ENCODE data around the gene MAF.

The MAF gene

GRCh38 chr16:79610771-79611170 lies 10.2 kb upstream of the MAF start:
- no peak for DNase-seq

DNA sequence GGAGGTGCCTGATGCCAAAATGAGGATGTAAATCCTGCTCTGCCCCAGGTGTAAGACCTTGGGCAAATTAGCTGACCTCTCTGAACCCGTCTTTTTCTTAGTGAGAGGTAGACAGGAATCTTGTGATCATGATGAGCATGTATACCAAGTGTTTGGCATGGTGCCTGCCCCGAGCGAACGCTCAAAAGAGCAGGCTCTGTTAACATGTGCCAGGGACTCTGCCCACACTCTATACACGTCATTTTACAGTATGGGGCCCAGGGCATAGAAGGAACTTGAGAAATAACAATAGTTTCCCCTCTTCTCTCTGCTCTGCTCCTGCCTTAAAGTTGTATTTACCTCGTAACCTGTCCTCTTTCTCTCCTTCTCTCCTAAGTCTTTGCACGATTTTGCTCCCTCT lies 9.3 kb upstream of the MAF start:
- DNase-seq, result no peak

GRCh38 chr16:79608976-79609375 lies 8.4 kb upstream of the MAF start:
- no peak for DNase-seq

- DNase-seq, result no peak
Measured at GRCh38 chr16:79607587-79607986, 7.0 kb upstream of the MAF start.

GRCh38 chr16:79605999-79606398 lies 5.5 kb upstream of the MAF start:
- DNase-seq, result no peak

- DNase-seq, result no peak
Measured at GRCh38 chr16:79603055-79603454, 2.5 kb upstream of the MAF start.

DNA sequence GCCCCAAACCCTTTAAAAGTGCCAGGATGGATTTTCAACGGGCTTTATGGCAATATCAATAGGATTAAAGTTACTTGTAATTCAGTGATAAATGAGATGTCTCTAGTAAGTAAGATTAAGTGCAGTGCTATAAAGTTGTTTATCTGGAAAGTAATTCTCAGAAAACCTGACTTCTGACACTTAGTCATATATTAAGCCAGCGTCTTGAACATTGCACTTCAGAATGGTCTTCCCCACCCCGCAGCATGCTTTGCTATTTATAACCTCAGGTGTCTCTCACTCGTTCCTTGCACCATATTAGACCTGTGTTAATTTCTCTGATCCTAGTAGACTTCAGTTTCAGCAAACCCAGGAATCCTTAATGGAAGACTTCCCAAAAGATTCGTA lies 2.1 kb upstream of the MAF start:
- no peak for DNase-seq

DNA sequence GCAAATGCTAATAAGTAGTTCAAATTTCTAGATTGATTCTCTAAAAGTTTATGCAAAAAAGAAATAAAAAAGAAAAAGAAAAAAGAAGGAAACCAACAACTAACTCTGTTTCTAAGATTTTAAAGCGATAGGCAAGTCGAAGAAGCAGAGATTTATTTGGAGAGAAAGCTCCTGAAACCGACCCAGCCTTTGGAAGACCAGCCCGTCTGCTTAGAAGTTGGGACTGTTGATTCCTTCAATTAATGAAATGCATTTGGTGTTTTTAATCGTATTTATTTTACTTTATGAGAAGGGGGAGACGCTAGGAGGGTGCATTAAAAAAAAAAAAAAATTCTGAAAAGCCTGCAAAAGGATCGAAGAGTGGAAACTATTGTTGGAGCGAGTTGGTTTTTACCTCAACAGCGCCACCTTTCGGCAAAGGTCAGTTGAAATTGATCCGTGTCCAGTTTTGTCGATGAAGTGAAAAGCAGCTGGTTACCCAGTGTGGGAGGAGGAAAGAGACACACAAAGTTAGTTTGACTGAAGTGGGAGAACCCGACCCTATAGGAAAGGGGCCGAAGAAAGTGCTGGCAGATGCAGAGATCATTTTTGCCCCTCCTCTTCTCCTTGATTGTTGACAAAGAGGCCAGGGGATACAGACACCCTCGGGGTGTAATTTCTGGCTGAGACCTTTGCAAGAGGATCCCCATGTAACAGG lies 1.5 kb upstream of the MAF start:
- DNase-seq, result peak in 1 of 2 experiments; percentile 22

GRCh38 chr16:79601092-79601930 lies 774 bp upstream of the MAF start:
- no peak for DNase-seq

- peak in 1 of 2 experiments; percentile 8 for DNase-seq
Measured at GRCh38 chr16:79599837-79600637, 500 bp downstream of the MAF start.

GRCh38 chr16:79599256-79599836 lies 1.2 kb downstream of the MAF start:
- no peak for DNase-seq

- no peak for DNase-seq
Measured at GRCh38 chr16:79598348-79599181, 2.0 kb downstream of the MAF start.

DNA sequence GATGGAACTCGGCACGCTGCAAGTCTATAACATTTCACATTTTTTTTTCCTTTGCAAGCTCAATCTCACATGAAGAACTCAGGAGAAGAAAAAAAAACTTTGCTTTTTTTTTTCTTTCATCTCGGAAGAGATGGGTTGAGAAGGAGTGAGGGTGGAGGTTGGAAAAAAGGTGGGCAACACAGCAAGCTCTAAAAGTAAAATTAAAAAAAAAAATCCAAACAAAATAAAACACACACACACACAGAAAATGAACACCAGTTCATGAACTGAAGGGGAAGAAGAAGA lies 2.5 kb downstream of the MAF start:
- no peak for DNase-seq

- no peak for DNase-seq
Measured at GRCh38 chr16:79597277-79598062, 3.1 kb downstream of the MAF start.

GRCh38 chr16:79595931-79596450 lies 4.5 kb downstream of the MAF start:
- DNase-seq, result no peak

DNA sequence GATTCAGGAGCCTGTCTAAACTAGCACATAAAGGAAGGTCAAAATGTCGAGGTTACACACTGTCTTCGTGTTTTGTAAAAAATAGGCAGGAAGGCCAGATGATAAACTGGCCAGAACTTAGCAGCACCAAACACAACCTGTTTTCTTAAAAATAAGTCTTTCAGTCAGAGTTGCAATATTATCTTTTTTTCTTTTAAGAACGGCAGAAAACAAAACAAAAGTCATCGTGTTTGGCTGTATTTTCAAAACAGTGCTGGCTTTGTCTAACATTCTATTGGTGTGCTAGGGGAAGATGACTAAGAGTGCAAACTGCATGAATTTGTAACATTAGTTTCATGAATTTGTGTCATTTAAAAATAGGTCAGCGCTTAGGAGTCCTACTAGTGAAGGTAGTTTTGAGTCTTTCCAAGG lies 5.3 kb downstream of the MAF start:
- DNase-seq, result no peak

DNA sequence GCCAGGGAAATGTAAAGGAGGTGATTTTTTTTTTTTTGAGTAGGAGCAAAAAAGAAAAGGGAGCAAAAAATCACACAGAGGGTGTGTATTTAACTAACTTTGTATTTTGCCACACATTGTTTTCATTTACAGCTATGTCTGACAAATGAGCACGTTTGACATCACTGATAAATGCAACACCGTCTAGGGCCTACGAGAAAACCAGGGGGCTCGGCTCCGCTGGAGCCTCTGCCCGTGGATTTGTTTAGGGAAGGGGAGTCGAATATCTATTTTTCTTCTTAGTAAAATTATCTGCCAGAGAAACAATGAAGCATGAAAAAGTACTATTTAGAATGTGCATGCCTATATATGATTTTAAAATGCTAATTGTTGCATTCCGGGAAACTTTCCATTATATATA lies 6.8 kb downstream of the MAF start:
- DNase-seq, result no peak

DNA sequence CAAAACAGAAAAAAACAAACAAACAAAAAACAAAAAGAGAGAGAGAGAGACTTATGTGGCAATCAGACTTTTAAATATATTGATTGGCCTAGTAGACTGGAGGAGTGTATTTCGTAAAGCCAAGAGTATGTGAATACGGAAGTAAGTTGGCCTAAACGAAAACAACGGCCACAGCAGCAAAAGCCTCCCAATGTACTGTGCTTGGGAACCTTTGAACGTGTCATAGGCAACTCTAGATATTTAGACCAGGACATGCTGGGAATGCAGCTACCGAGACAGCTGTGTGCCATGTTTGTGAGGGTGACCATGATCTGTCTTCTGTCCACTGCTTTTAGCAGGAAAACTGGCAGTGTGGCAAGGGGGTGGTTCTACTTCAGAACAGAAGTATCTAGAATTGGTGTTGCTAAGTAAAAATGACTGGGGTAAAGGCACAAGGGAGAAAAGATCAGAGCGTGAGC lies 7.4 kb downstream of the MAF start:
- DNase-seq, result no peak

- no peak for DNase-seq
Measured at GRCh38 chr16:79592186-79592585, 8.4 kb downstream of the MAF start.

DNA sequence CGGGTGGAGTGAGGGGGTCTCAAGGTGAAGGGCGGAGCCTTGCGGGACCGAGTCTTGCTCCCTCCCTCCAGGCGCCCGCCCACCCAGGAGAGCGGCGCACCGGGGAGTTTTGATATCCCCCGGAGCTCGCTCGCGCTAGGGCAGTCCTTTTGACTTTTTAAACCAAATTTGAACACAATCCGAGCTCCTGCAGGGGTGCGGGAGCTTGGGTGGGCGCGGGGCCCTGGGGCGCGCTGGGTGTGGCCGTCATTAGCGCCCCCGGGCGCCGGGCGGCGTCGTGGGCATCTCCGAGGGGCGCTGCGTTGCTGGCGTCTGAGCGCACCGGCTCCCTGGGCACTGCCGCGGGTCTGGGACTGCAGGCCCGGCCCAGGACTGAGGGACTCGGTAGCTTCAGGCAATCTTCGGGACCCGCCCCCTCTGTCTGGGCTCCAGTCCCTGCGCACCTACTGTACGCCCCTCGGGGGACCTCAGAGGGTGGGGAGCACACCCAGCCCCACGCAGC lies 10.9 kb downstream of the MAF start:
- no peak for DNase-seq

DNA sequence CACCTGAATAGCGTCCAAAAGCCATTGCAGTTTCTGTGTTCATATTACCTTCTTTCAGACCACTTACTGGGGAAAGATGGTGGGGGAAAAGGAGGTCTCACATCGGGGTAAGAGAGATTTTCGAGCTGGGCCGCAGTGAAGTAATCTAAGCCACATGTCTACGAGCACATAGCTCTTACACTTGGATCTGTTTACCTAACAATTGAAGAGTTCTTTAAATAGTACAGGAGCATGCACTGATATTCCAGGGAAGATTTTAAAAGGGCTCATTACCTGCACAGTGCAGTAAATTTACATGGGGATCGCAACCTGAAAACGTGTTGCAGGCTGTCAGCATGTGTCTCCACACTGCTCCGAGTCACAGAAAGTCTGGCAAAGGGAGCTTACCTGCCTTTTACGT lies 12.6 kb downstream of the MAF start:
- no peak for DNase-seq

Data from NCI-H1930 (cell line).